Neural progenitor cell (in vitro differentiated cells): ENCODE results near the gene PTRH2. TPM values are rescaled to one million over a fixed set of nuclear protein-coding genes. Genes with fewer than 3 reads are reported as not detected.
"Not testable (repeated sequence)": the region's sequence is repeated elsewhere in the genome, so short reads cannot be mapped to it uniquely, and the experiment has no call there.

ENCODE experiments used
- DNase-seq: peaks from one replicate; pipeline ENCODE4 v3.0.0-alpha.2; 2016; ENCODE audit warnings: low spot score
- H2AFZ ChIP-seq: fragments of 200-600 bp; sonication (generic); replicated peaks from 2 replicates; pipeline ENCODE4 v1.6.1; 2016; ENCODE audit warnings: antibody characterized with exemption
- H3F3A ChIP-seq: fragments of 200-600 bp; sonication (generic); 2 replicates; pipeline ENCODE4 v1.6.1; 2016; ENCODE audit warnings: antibody characterized with exemption, low read depth
- H3K27ac ChIP-seq: fragments of 200-600 bp; sonication (generic); 2 replicates; pipeline ENCODE4 v1.5.1; 2016; ENCODE audit warnings: mild to moderate bottlenecking
- H3K27me3 ChIP-seq: fragments of 200-600 bp; sonication (generic); 2 replicates; pipeline ENCODE4 v1.6.1; 2016; ENCODE audit warnings: mild to moderate bottlenecking, moderate library complexity
- H3K36me3 ChIP-seq: fragments of 200-600 bp; sonication (generic); 2 replicates; pipeline ENCODE4 v1.5.1; 2016
- H3K4me1 ChIP-seq: fragments of 200-600 bp; sonication (generic); 2 replicates; pipeline ENCODE4 v1.6.1; 2016; ENCODE audit warnings: mixed run types
- H3K4me2 ChIP-seq: fragments of 200-600 bp; sonication (generic); 2 replicates; pipeline ENCODE4 v1.6.1; 2016
- H3K4me3 ChIP-seq: fragments of 200-600 bp; sonication (generic); 2 replicates; pipeline ENCODE4 v1.5.1; 2016
- H3K79me2 ChIP-seq: fragments of 200-600 bp; sonication (generic); 2 replicates; pipeline ENCODE4 v1.6.1; 2016; ENCODE audit warnings: low read depth
- H3K9ac ChIP-seq: fragments of 200-600 bp; sonication (generic); 2 replicates; pipeline ENCODE4 v1.6.1; 2016
- H3K9me3 ChIP-seq: fragments of 200-600 bp; sonication (generic); 2 replicates; pipeline ENCODE4 v1.5.1; 2016; ENCODE audit warnings: low read depth
- H4K20me1 ChIP-seq: fragments of 200-600 bp; sonication (generic); 2 replicates; pipeline ENCODE4 v1.6.1; 2016; ENCODE audit warnings: low read depth
- H3K27ac Mint-ChIP-seq: 3 replicates; pipeline ENCODE4 v1.8.0; 2021; ENCODE audit warnings: mixed read lengths
- H3K27me3 Mint-ChIP-seq: 2 replicates; pipeline ENCODE4 v1.8.0; 2022; ENCODE audit warnings: low read depth, mild to moderate bottlenecking, inconsistent platforms, moderate library complexity, mixed read lengths; ENCODE audit not compliant: insufficient read depth
- H3K36me3 Mint-ChIP-seq: 3 replicates; pipeline ENCODE4 v1.8.0; 2021; ENCODE audit warnings: mixed read lengths
- H3K4me1 Mint-ChIP-seq: 3 replicates; pipeline ENCODE4 v1.8.0; 2021; ENCODE audit warnings: mixed read lengths
- H3K4me3 Mint-ChIP-seq: 3 replicates; pipeline ENCODE4 v1.8.0; 2021; ENCODE audit warnings: mild to moderate bottlenecking, moderate library complexity, mixed read lengths
- H3K9me3 Mint-ChIP-seq: 3 replicates; pipeline ENCODE4 v1.8.0; 2020; ENCODE audit warnings: mixed read lengths
- EZH2 ChIP-seq: fragments of 200-600 bp; sonication (generic); IDR thresholded peaks from 2 replicates; pipeline ENCODE4 v1.6.1; 2017; ENCODE audit warnings: antibody characterized with exemption, mild to moderate bottlenecking, moderate library complexity
- EZH2phosphoT487 ChIP-seq: fragments of 200-600 bp; sonication (generic); IDR thresholded peaks from 2 replicates; pipeline ENCODE4 v1.6.1; 2017; ENCODE audit warnings: antibody characterized with exemption
- total RNA-seq: library from RNA; depleted of rRNA; stranded (reverse); fragments of >200 nt; gene quantifications from 2 replicates; pipeline ENCODE4 v1.2.3, GENCODE V29; 2015; ENCODE audit warnings: low replicate concordance
- TF ChIP-seq, protein P1 (sequence below): fragments of 200-600 bp; sonication (generic); IDR thresholded peaks from 2 replicates; pipeline ENCODE4 v1.5.1; 2017; ENCODE audit warnings: antibody characterized with exemption, mild to moderate bottlenecking

The PTRH2 gene
- total RNA-seq, 1 donor from 2014 or later = 17.6 TPM

DNA sequence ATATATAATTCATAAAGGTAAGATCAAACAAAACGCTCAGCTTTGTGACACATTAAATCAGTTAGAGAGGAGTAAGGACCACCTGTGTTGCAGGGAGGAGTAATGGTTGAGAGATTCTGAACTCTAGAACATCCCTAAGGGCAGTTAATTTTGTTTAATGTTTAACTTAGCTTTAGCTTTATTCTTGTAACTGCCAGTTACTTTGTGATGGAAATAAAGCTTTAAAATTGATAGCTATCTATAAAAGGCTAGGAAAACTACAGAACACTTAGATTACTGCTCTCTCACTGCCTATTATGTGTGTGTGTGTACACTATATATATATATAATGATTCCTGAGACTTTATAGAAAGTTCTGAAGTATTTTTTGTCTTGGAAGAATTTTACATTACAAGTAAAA is 37.8 kb downstream of the PTRH2 start:
- Histone ChIP-seq H3K9ac (no peak overlapping the region), H3K4me2 (no peak overlapping the region)

DNA sequence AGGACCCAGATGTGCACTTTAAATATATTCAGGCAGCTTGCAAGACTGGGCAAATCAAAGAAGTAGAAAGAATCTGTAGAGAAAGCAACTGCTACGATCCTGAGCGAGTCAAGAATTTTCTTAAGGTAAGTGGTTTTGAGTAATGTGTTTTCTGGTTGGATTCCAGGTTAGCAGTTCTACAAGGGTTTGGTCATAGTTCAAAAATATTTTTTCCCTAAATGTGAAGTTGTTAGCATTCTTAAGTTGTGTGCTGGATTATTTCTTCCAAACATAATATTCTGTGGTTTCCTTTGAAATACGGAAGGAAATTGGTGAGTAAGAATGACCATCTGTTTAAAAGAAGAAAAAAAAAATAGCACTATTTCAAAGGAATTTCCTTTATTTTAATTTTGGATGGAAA is 38.4 kb downstream of the PTRH2 start:
- Histone ChIP-seq H3K4me3 (no peak overlapping the region), H3K27me3 (no peaks in the 10 kb centered on the region), H2AFZ (no peak overlapping the region), H3K9me3 (no peaks in the 10 kb centered on the region), H4K20me1 (no peaks in the 10 kb centered on the region), H3K4me1 (no peaks in the 10 kb centered on the region), H3K9ac (no peak overlapping the region), H3K4me2 (no peak overlapping the region), H3F3A (no peaks in the 10 kb centered on the region), H3K79me2 (no peaks in the 10 kb centered on the region), H3K36me3 (peaks cover 25% of the 10 kb centered on the region), H3K27ac (no peak overlapping the region)
- Mint-ChIP-seq H3K4me3 (no peak overlapping the region), H3K27ac (no peak overlapping the region), H3K27me3 (no peaks in the 10 kb centered on the region), H3K36me3 (peaks cover 6% of the 10 kb centered on the region), H3K9me3 (no peaks in the 10 kb centered on the region), H3K4me1 (no peaks in the 10 kb centered on the region)
- TF ChIP-seq EZH2 = no peak
- TF ChIP-seq, protein P1, sequence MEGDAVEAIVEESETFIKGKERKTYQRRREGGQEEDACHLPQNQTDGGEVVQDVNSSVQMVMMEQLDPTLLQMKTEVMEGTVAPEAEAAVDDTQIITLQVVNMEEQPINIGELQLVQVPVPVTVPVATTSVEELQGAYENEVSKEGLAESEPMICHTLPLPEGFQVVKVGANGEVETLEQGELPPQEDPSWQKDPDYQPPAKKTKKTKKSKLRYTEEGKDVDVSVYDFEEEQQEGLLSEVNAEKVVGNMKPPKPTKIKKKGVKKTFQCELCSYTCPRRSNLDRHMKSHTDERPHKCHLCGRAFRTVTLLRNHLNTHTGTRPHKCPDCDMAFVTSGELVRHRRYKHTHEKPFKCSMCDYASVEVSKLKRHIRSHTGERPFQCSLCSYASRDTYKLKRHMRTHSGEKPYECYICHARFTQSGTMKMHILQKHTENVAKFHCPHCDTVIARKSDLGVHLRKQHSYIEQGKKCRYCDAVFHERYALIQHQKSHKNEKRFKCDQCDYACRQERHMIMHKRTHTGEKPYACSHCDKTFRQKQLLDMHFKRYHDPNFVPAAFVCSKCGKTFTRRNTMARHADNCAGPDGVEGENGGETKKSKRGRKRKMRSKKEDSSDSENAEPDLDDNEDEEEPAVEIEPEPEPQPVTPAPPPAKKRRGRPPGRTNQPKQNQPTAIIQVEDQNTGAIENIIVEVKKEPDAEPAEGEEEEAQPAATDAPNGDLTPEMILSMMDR = no peak
- no peak for TF ChIP-seq EZH2phosphoT487
- DNase-seq = no peak

More for the DNA sequence above, 37.8 kb downstream of the PTRH2 start:
- Histone ChIP-seq H3K27me3 (no peaks in the 10 kb centered on the region), H3K4me1 (no peaks in the 10 kb centered on the region), H3K36me3 (peaks cover 25% of the 10 kb centered on the region), H3K9me3 (no peaks in the 10 kb centered on the region), H4K20me1 (no peaks in the 10 kb centered on the region), H2AFZ (no peak overlapping the region), H3K79me2 (no peaks in the 10 kb centered on the region), H3K4me3 (no peak overlapping the region), H3F3A (peaks cover 2% of the 10 kb centered on the region), H3K27ac (no peak overlapping the region)
- no peak overlapping the region for H3K27ac Mint-ChIP-seq
- peaks cover 6% of the 10 kb centered on the region for H3K36me3 Mint-ChIP-seq
- no peaks in the 10 kb centered on the region for H3K27me3 Mint-ChIP-seq
- H3K4me3 Mint-ChIP-seq = no peak overlapping the region
- TF ChIP-seq, protein P1 = no peak
- TF ChIP-seq EZH2phosphoT487 (no peak), EZH2 (no peak)
- H3K4me1 Mint-ChIP-seq = no peaks in the 10 kb centered on the region
- no peaks in the 10 kb centered on the region for H3K9me3 Mint-ChIP-seq
- no peak for DNase-seq

DNA sequence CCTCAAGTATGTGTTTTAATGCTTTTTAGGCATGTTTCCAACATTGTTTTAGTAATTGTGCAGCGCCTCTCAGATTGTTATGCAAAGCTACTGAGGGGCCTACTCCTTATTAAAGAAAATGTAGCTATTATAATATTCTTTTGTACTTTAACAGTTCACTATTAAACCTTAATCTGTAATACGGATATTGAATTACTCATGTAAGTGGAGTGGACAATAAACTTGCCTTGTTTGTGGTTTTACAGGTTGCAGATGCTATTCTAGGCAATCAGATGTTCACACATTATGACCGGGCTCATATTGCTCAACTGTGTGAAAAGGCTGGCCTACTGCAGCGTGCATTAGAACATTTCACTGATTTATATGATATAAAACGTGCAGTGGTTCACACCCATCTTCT is 41.0 kb downstream of the PTRH2 start:
- Histone ChIP-seq H3K36me3 (peaks cover 25% of the 10 kb centered on the region), H3K9me3 (no peaks in the 10 kb centered on the region), H3K79me2 (no peaks in the 10 kb centered on the region), H3K9ac (no peak overlapping the region), H2AFZ (no peak overlapping the region), H4K20me1 (no peaks in the 10 kb centered on the region), H3K27ac (no peak overlapping the region), H3K27me3 (no peaks in the 10 kb centered on the region), H3K4me3 (no peak overlapping the region), H3F3A (no peaks in the 10 kb centered on the region), H3K4me1 (no peaks in the 10 kb centered on the region), H3K4me2 (no peak overlapping the region)
- peaks cover 14% of the 10 kb centered on the region for H3K36me3 Mint-ChIP-seq
- no peak overlapping the region for H3K27ac Mint-ChIP-seq
- H3K4me3 Mint-ChIP-seq = no peak overlapping the region
- no peak for DNase-seq
- H3K4me1 Mint-ChIP-seq = no peaks in the 10 kb centered on the region
- H3K9me3 Mint-ChIP-seq = no peaks in the 10 kb centered on the region
- TF ChIP-seq EZH2phosphoT487 (no peak), EZH2 (no peak)
- TF ChIP-seq, protein P1 = no peak
- no peaks in the 10 kb centered on the region for H3K27me3 Mint-ChIP-seq

DNA sequence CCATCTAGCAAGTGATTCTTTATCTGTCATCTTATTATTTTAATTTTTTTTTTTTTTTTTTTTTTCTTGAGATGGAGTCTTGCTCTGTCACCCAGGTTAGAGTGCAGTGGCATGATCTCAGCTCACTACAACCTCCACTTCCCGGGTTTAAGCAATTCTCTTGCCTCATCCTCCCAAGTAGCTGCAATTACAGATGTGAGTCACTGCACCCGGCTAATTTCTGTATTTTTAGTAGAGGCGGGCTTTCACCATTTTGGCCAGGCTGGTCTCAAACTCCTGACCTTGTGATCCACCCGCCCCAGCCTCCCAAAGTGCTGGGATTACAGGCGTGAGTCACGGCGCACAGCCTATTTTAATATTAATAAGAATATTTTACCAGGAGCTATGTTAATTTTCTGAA is 50.6 kb downstream of the PTRH2 start:
- peaks cover 23% of the 10 kb centered on the region for H3K36me3 ChIP-seq
- not testable (repeated sequence) for H3K4me1 ChIP-seq, H3K27me3 ChIP-seq, H2AFZ ChIP-seq, H3F3A ChIP-seq, H3K27me3 Mint-ChIP-seq, H3K9me3 ChIP-seq, H3K27ac Mint-ChIP-seq, H3K4me1 Mint-ChIP-seq, H4K20me1 ChIP-seq, H3K79me2 ChIP-seq, H3K4me2 ChIP-seq, H3K9ac ChIP-seq, H3K4me3 ChIP-seq, H3K4me3 Mint-ChIP-seq, DNase-seq, H3K27ac ChIP-seq
- peaks cover 42% of the 10 kb centered on the region for H3K36me3 Mint-ChIP-seq
- H3K9me3 Mint-ChIP-seq = peaks cover 11% of the 10 kb centered on the region
